Epithelial cell of esophagus (primary cell): ENCODE data around the gene UNC45B.
"Not testable (repeated sequence)": the region's sequence is repeated elsewhere in the genome, so short reads cannot be mapped to it uniquely, and the experiment has no call there.

Experiments used
- DNase-seq: peaks from one replicate; pipeline ENCODE4 v3.0.0; 2010; ENCODE audit warnings: low read depth
- H3K4me3 ChIP-seq: 2 replicates; pipeline ENCODE4 v1.5.1; 2011; ENCODE audit warnings: mild to moderate bottlenecking, low read length, control low read depth
- CTCF ChIP-seq: IDR thresholded peaks from 2 replicates; pipeline ENCODE4 v1.5.1; 2011; ENCODE audit warnings: low read depth, mild to moderate bottlenecking, low read length, control low read depth, inconsistent platforms; ENCODE audit not compliant: insufficient read depth; ENCODE audit errors: missing control alignments

The UNC45B gene

DNA sequence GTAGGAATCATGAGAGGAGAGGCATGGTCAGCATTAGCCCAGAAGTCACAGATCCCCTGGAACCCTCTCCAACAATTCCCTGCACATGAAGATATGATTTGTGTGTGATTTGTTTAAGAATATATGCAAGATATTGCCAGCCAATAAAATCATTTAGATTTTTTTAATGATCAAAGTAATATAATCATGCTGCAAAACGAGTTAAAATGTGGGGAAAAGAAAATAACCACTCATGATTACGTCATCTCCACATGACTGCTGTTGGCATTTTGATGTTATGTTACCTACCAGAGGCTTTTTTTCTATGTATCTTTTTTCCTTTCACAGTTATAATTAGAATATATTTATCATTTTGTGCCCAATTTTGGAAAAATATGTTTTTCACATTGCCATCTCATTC lies 24.2 kb downstream of the UNC45B start:
- peak; percentile 48 for DNase-seq
- no peak overlapping the region for H3K4me3 ChIP-seq
- TF ChIP-seq CTCF = no peak

GRCh38 chr17:35172321-35172720 lies 24.7 kb downstream of the UNC45B start:
- not testable (repeated sequence) for DNase-seq, H3K4me3 ChIP-seq

GRCh38 chr17:35174835-35175334 lies 27.3 kb downstream of the UNC45B start:
- H3K4me3 ChIP-seq = no peak overlapping the region
- no peak for TF ChIP-seq CTCF
- DNase-seq = no peak

GRCh38 chr17:35175638-35176415 lies 28.2 kb downstream of the UNC45B start:
- no peak for DNase-seq
- TF ChIP-seq CTCF = no peak
- H3K4me3 ChIP-seq = no peak overlapping the region

GRCh38 chr17:35176897-35177296 lies 29.3 kb downstream of the UNC45B start:
- no peak for DNase-seq
- H3K4me3 ChIP-seq = no peak overlapping the region
- no peak for TF ChIP-seq CTCF

GRCh38 chr17:35179379-35179778 lies 31.8 kb downstream of the UNC45B start:
- H3K4me3 ChIP-seq, DNase-seq: not testable (repeated sequence)

DNA sequence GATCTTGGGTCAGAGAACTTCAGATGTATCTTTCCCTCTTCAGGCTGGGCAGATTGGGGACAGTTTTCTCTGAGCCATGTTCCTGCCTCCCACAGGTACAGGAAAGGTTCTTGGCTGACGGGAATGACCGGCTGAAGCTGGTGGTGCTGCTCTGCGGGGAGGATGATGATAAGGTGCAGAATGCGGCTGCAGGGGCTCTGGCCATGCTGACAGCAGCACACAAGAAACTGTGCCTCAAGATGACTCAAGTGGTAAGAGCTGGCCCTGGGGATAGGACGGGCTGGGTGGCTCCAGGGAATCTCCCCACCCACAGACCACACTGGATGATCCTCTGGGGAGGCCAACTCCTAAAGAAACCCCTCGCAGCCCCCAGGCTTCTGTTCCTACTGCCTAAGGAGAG lies 35.7 kb downstream of the UNC45B start:
- TF ChIP-seq CTCF = no peak
- peak; percentile 19 for DNase-seq
- no peak overlapping the region for H3K4me3 ChIP-seq

- no peak for TF ChIP-seq CTCF
- no peak overlapping the region for H3K4me3 ChIP-seq
- DNase-seq = no peak
Measured at GRCh38 chr17:35184274-35184673, 36.7 kb downstream of the UNC45B start.
